ENCODE data around the gene ERC2.

- no peak for TF ChIP-seq CTCF (conservative IDR thresholded peaks at IDR 0.05; ENCODE audit: low read length)
- TF ChIP-seq EZH2phosphoT487 (IDR thresholded peaks at IDR 0.05; ENCODE audit: borderline replicate concordance, low read depth, low read length), result no peak
Measured at GRCh38 chr3:56173601-56174000, 294.7 kb downstream of the ERC2 start.

All from OCI-LY7 (cell line).